ENCODE data around the gene DNAJC13. TPM values are rescaled to one million over a fixed set of nuclear protein-coding genes. Genes with fewer than 3 reads are reported as not detected.
"Not testable (repeated sequence)": the region's sequence is repeated elsewhere in the genome, so short reads cannot be mapped to it uniquely, and the experiment has no call there.

DNAJC13 gene
- total RNA-seq, 2 donors from 2014 or later = 26.4 to 30.7 TPM

DNA sequence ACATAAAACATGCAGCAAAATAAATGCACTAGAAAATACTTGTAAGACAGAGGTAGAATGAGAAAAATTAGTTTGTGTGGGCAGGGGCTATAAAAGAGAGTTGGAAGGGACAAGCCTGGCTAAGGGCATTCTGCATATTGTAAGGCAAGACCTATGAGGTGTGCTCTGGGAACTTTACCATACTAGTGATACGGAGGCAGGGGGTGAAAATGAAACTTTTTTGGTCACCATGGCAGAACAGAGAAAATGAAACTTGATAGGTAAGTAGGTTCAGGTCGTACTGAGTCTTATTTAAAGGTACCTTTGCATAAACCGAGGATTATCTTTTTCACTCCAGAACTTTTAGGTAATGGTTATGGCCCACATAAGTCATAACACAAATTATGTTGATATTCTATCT lies 105.1 kb downstream of the DNAJC13 start:
- intact Hi-C loops (cut with DNase I) = no loop called here
- ATAC-seq (no peak), DNase-seq (no peak)

DNA sequence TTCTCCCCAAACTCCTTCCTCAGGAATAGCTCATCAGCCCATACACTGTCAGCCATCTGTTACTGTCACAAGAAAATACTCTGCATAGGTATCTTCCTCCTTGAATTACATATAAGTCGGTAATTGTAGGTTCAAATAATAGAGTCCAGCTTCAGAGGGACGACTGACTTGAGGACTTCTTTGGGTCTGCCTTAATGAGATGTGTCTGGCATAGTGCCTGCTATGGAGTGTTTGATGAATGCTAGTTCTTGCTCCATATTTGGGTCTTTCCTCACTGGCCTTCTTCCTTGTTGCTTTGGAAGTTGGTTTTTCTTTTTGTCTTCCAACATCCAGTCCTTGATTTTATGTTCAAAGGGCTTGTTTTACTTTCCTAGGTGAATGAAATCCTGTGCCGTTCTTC lies 113.3 kb downstream of the DNAJC13 start:
- DNase-seq (no peak), ATAC-seq (no peak)
- intact Hi-C loops (cut with DNase I) = no loop called here

DNA sequence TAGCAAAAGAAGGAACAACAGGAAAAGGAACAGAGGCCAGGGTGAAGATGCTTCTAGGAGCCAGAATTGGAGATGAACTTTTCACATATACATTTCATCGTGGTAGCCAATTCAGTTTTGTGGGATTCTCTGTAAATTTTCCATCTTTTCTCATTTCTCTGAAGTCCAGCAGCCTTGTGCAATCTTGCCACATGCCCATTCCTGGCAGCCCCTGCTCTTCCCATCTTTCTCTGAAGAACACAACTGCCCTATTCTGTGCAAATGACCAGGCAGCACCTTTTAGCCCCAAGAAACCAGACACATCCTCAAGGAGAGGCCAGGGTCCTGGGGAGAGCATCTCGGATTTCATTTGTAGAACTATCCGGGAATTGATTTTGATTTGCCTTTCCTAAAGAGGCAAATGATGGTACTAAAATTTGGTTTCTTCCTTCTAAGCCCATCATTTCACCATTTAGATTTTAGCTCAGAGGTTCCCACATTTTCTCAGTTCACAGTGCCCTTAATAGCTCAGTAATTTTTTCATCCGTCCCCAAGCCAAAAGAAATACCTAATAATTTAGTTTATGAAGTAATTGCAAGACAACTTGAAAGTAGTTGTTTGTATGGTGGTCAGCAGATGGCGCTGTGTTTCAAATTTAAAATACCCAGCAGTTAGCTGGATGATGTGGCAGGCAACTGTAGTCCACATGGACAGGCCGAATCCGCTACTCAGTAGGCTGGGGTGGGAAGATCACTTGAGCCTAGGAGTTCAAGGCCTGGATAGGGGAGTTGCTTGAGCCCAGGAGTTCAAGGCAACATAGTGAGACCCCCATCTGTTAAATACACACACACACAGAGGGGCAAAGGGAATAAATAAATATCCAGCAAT lies 118.5 kb downstream of the DNAJC13 start:
- intact Hi-C loops (cut with DNase I) = loop anchor here (2.0 to 5.0 kb wide), 2 partner anchors 103 to 106 kb away; no protein-coding TSS in a partner anchor
- ATAC-seq = peak; percentile 90 to 95
- DNase-seq = peak; percentile 72

DNA sequence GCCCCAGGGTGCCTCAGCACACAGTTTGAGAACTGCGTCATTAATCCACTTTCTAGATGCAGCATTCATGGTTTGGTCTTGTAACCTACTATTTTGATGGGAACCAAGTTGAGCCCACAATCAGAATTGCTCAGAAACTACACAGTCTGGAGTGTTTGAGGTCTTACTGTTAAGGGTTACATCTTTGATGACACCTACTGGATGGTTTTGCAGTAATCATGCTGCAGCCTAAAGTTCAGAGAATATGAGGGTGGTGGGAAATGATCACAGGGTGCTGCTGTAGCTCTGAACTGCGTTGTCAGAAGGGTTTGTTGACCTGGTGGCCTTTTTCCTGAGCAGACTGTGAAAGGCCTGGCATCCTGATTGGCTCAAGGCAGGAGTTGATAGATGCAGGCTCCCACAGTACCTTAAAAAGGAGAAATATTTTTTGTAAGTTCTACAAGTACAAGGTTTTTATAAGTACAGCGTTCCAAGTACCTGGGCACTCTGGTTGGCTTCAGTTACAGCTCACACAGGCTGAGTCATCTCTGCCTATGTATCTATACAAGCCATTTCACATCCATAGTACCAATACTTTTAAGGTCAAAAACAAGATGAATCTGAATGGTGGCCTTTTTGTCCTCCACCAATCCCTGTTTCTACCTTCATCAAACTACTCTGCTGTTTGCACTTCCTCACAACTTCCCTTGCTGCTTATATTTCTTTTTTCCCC lies 119.3 kb downstream of the DNAJC13 start:
- ATAC-seq (peak in 1 of 2 donors; percentile 29), DNase-seq (no peak)
- intact Hi-C loops (cut with DNase I) = loop anchor here (2.0 to 5.0 kb wide), 2 partner anchors 102 to 106 kb away; no protein-coding TSS in a partner anchor

DNA sequence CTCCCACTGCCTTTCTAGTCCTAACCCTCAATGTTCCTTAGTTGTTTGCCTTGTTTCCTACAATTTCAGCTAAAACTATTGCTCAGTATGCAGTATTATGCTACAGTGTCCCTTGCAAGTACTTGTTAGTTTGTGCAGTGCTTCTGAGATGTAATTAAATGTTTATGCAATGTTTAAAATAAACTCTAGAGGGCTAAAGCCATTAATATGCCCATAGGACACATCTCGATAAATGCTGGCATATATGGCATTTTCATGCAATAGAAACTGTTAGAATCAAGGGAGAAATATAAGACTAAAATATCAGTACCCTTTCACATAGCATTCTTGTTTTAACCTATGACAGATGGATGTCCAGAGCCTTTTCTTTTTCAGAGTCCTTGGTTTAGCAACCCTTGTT lies 120.0 kb downstream of the DNAJC13 start:
- ATAC-seq = no peak
- intact Hi-C loops (cut with DNase I) = loop anchor here (2.0 to 5.0 kb wide), 2 partner anchors 102 to 105 kb away; no protein-coding TSS in a partner anchor
- DNase-seq = no peak

DNA sequence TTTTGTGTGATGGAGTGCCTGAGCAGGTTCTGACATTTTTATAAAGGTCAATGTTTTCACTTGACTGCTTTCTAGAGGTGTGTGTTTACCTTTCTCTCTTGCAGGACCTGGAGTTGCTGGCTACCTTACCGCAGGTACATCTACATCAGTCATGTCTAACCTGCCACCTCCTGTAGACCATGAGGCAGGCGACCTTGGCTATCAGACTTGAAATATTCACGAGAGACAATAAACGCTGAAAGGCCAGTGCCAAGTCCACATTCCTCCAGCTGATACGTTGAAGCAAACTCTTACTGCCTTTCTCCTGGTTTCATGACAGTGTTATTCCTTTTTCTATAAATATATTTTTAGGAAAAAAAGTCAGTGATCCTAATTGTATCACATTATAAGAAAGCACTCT lies 120.8 kb downstream of the DNAJC13 start:
- intact Hi-C loops (cut with DNase I) = loop anchor here in 1 of 2 donors (5.0 kb wide), 1 partner anchor 104 kb away; no protein-coding TSS in a partner anchor
- ATAC-seq = no peak
- DNase-seq = no peak

DNA sequence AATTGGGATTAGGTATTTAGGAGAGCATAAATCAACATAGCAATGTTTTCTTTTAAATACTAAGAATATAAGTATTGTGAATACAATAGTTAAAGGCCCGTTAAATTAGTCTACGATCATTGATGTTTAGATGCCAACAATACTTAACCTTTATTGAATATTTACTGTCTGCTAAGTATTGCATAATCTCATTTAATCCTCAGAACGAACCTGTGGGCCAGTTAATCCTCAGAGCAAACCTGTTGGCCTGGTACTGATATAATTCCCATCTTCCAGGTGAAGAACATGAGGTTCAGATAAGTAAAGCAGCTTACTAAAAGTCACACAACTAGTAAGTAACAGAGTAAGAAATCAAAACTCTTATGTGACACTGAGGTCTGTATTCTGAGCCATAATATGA lies 122.4 kb downstream of the DNAJC13 start:
- DNase-seq = no peak
- intact Hi-C loops (cut with DNase I) = loop anchor here in 1 of 2 donors (5.0 kb wide), 1 partner anchor 103 kb away; no protein-coding TSS in a partner anchor
- no peak for ATAC-seq

DNA sequence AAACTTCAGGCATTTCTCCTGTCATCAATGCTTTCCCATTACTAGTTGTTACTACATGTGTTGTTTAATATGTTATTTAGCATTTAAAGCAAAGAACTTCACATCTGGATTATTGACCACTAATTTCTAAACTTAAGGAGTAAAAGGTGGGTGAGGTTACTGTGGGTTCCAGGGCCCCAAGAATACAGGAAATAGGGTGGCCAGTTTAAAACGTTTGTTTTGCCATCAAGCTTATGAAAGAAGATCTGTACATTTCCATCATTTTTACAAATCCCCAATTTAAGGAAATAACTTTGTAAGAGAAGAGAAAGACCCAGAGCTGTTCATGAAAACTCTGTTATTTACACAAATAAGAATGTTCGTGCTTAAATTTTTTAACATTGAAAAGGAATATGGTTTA lies 125.3 kb downstream of the DNAJC13 start:
- ATAC-seq = no peak
- intact Hi-C loops (cut with DNase I) = no loop called here
- no peak for DNase-seq

DNA sequence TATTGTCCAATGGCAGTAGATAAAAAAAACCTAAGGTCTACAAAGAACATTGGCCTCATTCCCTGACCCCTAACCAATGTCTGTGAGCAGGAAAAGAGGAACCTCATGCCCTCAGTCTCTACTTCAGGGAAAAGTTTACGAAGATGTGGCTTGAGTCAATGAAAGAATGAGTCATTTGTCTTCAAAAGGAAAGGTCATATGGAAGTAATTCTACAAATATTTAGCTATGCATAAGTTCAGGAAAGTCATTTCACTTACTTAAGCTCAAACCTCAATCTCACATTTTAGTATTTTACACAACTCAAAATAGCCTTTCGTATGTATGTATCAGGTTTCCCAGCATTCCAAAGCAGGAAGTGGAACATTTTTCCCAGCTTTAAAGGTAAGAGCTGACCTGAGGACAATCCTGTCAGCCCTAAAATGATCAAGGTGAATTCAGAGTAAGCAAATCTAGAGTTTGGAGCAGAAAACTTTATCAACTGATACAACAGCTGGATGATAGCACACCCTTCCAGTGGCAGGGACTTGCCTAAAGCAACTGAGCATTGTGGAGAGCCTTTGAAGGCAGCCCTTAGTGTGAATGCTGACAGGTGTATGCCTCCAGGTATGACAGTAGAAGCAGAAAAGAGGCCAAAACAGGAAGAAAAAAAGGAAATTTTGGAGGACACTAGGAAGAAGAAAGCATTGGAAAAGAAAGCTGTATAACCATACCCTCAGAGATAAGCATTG lies 125.9 kb downstream of the DNAJC13 start:
- no peak for DNase-seq
- intact Hi-C loops (cut with DNase I) = no loop called here
- ATAC-seq = peak in 1 of 2 donors; percentile 67

DNA sequence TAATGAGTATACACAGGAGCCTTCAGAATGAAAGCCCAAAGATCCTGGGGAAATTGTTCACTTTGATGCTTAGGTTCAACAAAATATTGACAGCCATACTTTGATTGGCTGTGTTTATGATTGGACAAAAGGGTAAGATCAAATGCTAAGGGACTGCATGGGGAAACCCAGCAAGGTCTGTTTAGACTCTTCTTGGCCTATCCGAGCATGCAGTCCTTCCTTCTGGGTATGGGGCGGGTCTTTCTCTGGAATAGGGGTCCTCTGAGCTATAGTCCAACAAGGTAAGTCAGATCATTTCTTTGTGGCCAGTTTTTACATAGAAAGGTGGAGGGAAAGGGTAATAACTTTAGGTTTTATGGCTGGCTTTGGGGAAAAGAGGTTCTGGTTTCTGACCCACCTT lies 126.8 kb downstream of the DNAJC13 start:
- no peak for DNase-seq
- intact Hi-C loops (cut with DNase I) = no loop called here
- ATAC-seq = no peak

DNA sequence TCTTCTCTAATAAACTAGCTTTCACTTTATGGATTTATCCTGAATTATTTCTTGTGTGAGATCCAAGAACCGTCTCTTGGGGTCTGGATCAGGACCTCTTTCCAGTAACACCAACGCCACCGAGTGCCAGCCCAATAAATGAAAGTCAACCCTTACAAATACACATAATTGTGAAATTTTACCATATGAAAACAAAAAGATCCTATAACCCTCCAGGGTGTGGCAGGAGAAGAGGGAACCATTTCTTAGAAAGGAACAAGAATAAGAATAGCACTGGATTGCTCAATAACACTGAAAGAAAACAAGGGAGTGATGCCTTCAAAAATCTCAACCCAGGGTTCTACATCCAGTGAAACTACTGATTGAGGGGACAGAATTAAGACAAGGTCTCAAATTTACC lies 128.2 kb downstream of the DNAJC13 start:
- DNase-seq (no peak), ATAC-seq (no peak)
- intact Hi-C loops (cut with DNase I) = no loop called here

DNA sequence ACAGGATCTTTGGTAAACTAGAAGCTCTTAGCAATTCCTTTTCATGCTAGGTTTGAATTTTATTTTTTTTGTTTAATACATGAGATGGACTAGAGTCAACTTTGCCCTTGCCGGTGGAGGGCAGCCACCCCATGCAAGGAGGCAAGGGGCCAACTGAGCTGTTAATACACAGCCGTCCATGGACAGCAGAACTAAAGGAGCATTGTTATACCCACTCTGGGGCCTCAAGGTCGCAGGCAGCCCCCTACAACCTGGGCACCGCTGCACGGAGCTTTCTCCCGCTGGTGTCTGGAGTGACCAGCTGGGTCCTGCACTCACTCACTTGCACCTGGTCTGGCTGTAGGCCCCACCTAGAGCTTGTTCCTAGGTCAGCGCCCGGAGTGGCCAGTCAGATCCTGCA lies 131.9 kb downstream of the DNAJC13 start:
- intact Hi-C loops (cut with DNase I) = no loop called here
- DNase-seq = no peak
- ATAC-seq = no peak

DNA sequence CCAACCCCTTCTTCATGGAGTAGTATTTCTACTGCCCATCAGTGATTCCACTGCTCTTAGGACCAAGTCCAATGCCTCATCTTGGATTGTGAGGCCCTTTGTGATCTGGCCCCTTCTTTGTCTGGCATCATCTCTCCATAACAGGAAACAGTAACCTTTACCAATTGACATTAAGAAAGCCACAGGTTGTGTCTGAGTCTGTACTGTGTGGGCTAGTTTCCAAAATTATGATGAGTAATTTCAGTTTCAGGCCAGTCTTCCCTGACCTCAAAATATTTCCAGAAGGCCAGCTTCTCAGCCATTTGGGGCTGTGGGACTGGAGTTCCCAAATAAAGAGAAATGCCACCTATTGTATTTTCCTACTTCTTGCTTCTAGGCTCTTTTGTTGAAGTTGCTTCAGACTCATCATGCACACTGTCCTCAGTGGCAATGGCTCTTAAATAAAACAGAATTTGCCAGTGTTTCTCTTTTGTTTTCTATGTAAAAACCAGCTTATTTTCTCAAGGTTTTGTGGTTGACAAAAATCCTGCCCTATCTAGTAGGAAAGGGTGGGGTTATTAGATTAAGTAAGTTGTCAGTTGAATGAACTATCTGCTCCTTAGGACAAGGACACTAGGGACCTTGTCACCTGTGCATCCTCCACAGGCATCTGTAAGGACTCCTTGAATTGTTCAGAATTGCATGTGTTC lies 132.7 kb downstream of the DNAJC13 start:
- intact Hi-C loops (cut with DNase I) = no loop called here
- ATAC-seq (peak in 1 of 2 donors; percentile 69), DNase-seq (no peak)

DNA sequence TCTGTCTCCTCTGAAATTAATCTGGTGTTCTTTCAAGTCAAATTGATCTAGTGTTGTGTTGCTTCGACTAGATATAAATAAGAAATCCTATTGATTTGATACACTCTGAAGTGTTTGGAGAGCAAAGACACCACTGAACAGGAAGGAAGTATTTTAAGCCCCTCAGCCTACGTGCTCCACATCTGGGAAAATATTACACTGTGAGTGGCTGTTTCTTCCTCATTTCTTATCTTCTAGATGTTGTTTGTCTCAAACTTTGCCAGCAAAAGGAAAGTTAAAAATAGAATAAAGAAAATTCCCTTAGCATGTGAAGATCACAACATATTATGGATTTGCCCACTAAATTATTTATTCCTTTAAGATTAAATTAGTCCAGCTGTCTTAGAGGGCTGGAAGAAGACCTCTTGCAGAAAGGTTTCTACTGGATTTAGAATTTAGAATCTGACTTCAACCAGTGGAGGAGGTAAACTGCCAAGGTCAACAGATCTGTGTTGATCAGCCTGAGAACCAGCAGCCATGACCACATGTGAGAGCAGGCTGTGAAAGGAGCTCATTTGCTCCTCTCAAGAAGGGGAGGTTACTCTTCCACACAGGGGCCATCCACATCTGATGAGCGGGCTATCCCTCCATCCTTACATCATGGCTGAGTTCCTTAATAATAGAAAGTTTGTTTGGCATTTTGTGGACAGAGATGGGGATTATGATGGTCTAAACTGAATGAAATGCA lies 133.4 kb downstream of the DNAJC13 start:
- peak in 1 of 2 donors; percentile 72 for ATAC-seq
- DNase-seq = no peak
- intact Hi-C loops (cut with DNase I) = no loop called here

DNA sequence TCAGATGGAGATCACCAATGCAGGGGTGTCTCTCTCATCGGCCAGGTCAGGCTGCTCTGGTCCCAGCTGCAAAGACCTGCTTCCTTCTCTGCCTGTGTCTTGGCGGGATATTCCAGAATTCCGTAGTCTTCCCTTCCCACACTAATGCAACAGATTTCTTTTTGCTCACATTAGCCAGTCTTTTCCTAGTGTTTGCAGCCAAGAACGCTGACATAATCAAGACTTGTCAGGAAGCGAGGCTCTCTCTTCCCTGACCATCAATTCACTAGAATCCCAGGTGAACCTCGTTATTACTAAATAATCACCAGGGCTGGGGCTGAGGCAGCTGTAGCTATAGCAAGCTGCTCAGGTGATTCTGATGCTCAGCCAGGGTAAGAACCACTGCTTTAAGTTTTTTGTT lies 136.5 kb downstream of the DNAJC13 start:
- DNase-seq (no peak), ATAC-seq (peak in 1 of 2 donors; percentile 25)
- intact Hi-C loops (cut with DNase I) = no loop called here

DNA sequence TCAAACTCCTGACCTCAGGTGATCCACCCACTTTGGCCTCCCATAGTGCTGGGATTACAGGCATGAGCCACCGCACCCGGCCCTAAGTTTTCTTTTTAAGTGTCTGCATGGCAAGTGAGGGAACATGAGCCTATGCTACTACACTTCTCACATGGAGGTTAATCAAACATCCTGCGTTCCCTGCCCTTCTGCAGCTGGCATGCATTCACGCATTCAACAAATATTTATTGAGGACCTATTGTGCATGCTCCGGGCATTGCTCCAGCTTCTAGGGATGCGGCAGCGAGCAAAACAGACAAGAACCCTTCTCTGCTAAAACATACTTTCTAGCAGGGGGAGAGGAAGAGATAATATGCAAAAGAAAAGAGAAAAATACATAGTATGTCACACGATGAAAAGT lies 137.1 kb downstream of the DNAJC13 start:
- ATAC-seq (no peak), DNase-seq (no peak)
- intact Hi-C loops (cut with DNase I) = no loop called here

DNA sequence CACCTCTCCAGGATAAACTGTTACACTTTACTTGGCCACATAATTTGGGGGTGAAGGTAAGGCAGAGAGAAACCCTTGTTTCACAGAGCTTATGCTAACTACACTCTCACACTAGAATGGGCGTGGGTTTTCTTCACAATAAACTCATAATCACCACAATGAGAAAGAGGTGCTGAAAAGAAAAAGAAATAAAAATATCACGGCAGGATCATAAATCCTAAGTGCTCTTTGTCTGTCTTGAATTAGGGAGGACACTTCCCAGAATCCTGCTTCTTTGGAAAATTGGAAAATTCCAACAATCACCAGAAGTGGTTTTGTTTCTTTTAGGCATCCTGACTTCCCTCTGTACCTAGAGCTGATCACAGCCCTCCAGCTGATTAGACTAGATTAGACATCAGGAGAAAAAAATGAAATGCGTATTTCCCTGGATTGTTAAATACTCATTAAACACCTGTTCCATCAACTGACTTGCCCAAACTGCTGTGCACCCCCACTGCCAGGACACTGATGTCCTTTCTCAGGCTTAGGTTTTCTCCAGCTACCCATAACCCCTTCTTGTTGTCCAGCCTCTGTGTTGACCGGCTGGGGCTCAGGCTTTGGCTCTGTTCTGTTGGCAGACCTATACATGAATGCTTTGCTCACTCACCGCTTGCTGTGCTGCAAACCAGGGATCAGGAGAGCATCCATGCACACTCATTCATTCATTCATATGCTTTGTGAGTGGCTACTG lies 138.2 kb downstream of the DNAJC13 start:
- ATAC-seq (no peak), DNase-seq (no peak)
- intact Hi-C loops (cut with DNase I) = no loop called here

DNA sequence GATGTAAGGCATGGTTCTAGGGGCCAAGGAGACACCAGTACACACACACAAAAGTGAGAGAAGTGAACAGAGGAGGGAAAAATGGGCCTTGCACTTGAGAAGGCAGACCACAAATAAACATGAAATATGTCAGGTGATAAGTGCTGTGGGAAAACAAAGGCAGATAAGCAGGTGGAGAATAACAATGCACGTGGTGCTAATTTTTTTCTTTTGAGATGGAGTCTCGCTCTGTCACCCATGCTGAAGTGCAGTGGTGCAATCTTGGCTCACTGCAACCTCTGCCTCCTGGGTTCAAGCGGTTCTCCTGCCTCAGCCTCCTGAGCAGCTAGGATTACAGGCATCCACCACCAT lies 138.7 kb downstream of the DNAJC13 start:
- intact Hi-C loops (cut with DNase I); DNase-seq; ATAC-seq: not testable (repeated sequence)

All from left cardiac atrium (tissue), 4 donors.